Measurements from ENCODE around the gene TMC1.

- TF ChIP-seq, protein P1, sequence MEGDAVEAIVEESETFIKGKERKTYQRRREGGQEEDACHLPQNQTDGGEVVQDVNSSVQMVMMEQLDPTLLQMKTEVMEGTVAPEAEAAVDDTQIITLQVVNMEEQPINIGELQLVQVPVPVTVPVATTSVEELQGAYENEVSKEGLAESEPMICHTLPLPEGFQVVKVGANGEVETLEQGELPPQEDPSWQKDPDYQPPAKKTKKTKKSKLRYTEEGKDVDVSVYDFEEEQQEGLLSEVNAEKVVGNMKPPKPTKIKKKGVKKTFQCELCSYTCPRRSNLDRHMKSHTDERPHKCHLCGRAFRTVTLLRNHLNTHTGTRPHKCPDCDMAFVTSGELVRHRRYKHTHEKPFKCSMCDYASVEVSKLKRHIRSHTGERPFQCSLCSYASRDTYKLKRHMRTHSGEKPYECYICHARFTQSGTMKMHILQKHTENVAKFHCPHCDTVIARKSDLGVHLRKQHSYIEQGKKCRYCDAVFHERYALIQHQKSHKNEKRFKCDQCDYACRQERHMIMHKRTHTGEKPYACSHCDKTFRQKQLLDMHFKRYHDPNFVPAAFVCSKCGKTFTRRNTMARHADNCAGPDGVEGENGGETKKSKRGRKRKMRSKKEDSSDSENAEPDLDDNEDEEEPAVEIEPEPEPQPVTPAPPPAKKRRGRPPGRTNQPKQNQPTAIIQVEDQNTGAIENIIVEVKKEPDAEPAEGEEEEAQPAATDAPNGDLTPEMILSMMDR (IDR thresholded peaks at IDR 0.05 in 4 of 5, conservative IDR thresholded peaks at IDR 0.05 in 1 of 5): no peak
- TF ChIP-seq POLR2A (IDR thresholded peaks at IDR 0.05): no peak
These were observed 268.5 kb downstream of the TMC1 start for GRCh38 chr9:72789885-72790284.
